Endothelial cell of umbilical vein (primary cell): Measurements from ENCODE around the gene OXNAD1. TPM values are rescaled to one million over a fixed set of nuclear protein-coding genes. Genes with fewer than 3 reads are reported as not detected.
A peak's percentile ranks its signal among the peaks of the same experiment; 100 is the strongest.

Source experiments
- BruUV-seq: library from RNA; stranded (reverse); fragments of 400-500 nt; replicated peaks from 2 replicates; lab custom pipeline; 2021; lab: Mats Ljungman, UMichigan
- CTCF ChIA-PET: fragments of 300-600, 350-600 bp; sonication (Branson Sonifier 250); formaldehyde crosslinking; loops from one replicate; lab custom pipeline; 2021; ENCODE audit warnings: antibody characterized with exemption, inconsistent platforms; lab: Charles Lee
- POLR2A ChIA-PET: fragments of 300-600, 350-600 bp; sonication (Branson Sonifier 250); formaldehyde crosslinking; loops from one replicate; lab custom pipeline; 2021; ENCODE audit warnings: antibody characterized with exemption, inconsistent platforms; lab: Charles Lee
- DNase-seq: peaks from one replicate; pipeline ENCODE4 v3.0.0-alpha.2; 2011; ENCODE audit warnings: low read depth, low spot score
- FAIRE-seq: peaks from 2 replicates; lab custom pipeline; 2011; peaks lifted over from hg19 to GRCh38; lab: Jason Lieb, UNC
- H2AFZ ChIP-seq: 2 replicates; pipeline ENCODE4 v1.6.0; 2012; ENCODE audit warnings: low read depth, low read length, control low read depth, inconsistent platforms
- H3K27ac ChIP-seq: 2 replicates; pipeline ENCODE4 v1.5.1; 2011; ENCODE audit warnings: low read depth, mild to moderate bottlenecking, control low read depth, low read length, moderate library complexity; ENCODE audit not compliant: insufficient read depth
- H3K27me3 ChIP-seq, 2 experiments: 2 replicates each; pipeline versions ENCODE4 v1.6.0 to v1.6.1; 2011; ENCODE audit warnings: low read length in 2 of 2, mixed read lengths in 1 of 2; ENCODE audit not compliant: control insufficient read depth in 2 of 2, insufficient read depth in 2 of 2
- H3K36me3 ChIP-seq, 2 experiments: 2 replicates in 1 of 2; 3 replicates in 1 of 2; pipeline ENCODE4 v1.5.1; 2011; ENCODE audit warnings: low read length in 2 of 2, mild to moderate bottlenecking in 1 of 2, moderate library complexity in 1 of 2; ENCODE audit not compliant: control insufficient read depth in 2 of 2, insufficient read depth in 2 of 2; ENCODE audit errors: extremely low read depth in 1 of 2
- H3K4me1 ChIP-seq: 3 replicates; pipeline ENCODE4 v1.5.1; 2011; ENCODE audit warnings: mild to moderate bottlenecking, low read length; ENCODE audit not compliant: control insufficient read depth, insufficient read depth; ENCODE audit errors: extremely low read depth
- H3K4me2 ChIP-seq: 2 replicates; pipeline ENCODE4 v1.6.1; 2011; ENCODE audit warnings: low read length, control low read depth, mixed read lengths; ENCODE audit not compliant: insufficient read depth
- H3K4me3 ChIP-seq, 3 experiments: fragments of 200-600 bp in 1 of 3; sonication (generic), shearing (Covaris generic) in 1 of 3; replicated peaks in 1 of 3; 2 replicates each; pipeline ENCODE4 v1.5.1; 2011 to 2016; ENCODE audit warnings: control low read depth in 3 of 3, low read length in 3 of 3, mild to moderate bottlenecking in 2 of 3, inconsistent platforms in 1 of 3, low read depth in 1 of 3, moderate library complexity in 1 of 3; ENCODE audit not compliant: insufficient read depth in 1 of 3
- H3K79me2 ChIP-seq: 2 replicates; pipeline ENCODE4 v1.6.0; 2012; ENCODE audit warnings: low read length, inconsistent platforms; ENCODE audit not compliant: control insufficient read depth, insufficient read depth
- H3K9ac ChIP-seq: replicated peaks from 2 replicates; pipeline ENCODE3; 2011; ENCODE audit warnings: low read length, control low read depth; ENCODE audit not compliant: insufficient read depth; ENCODE audit errors: extremely low read depth
- H3K9me1 ChIP-seq: replicated peaks from 3 replicates; pipeline ENCODE4 v1.6.0; 2011; ENCODE audit warnings: mild to moderate bottlenecking, low read length; ENCODE audit not compliant: control insufficient read depth, insufficient read depth; ENCODE audit errors: extremely low read depth
- H3K9me3 ChIP-seq: replicated peaks from 2 replicates; pipeline ENCODE4 v1.5.1; 2012; ENCODE audit warnings: low read length, inconsistent platforms; ENCODE audit not compliant: control insufficient read depth, insufficient read depth
- H4K20me1 ChIP-seq: replicated peaks from 2 replicates; pipeline ENCODE3; 2011; ENCODE audit warnings: mild to moderate bottlenecking, low read length; ENCODE audit not compliant: control insufficient read depth, insufficient read depth; ENCODE audit errors: extremely low read depth
- EZH2 ChIP-seq: IDR thresholded peaks from 2 replicates; pipeline ENCODE4 v1.6.1; 2012; ENCODE audit warnings: borderline replicate concordance, low read depth, mild to moderate bottlenecking, moderate library complexity, low read length, inconsistent platforms; ENCODE audit not compliant: severe bottlenecking
- FOS ChIP-seq: IDR thresholded peaks from 2 replicates; pipeline ENCODE4 v1.6.1; 2011; ENCODE audit warnings: mild to moderate bottlenecking, low read length, moderate library complexity, borderline replicate concordance; ENCODE audit not compliant: insufficient read depth
- GATA2 ChIP-seq: IDR thresholded peaks from 2 replicates; pipeline ENCODE4 v1.7.0; 2011; ENCODE audit warnings: low read depth, mild to moderate bottlenecking, moderate library complexity, mixed read lengths, low read length; ENCODE audit not compliant: insufficient read length, insufficient read depth
- JUN ChIP-seq: IDR thresholded peaks from 2 replicates; pipeline ENCODE4 v1.6.1; 2011; ENCODE audit warnings: borderline replicate concordance, low read depth; ENCODE audit not compliant: insufficient read length, insufficient read depth
- MYC ChIP-seq: IDR thresholded peaks from one replicate; pipeline ENCODE4 v1.6.1; 2011; ENCODE audit warnings: mild to moderate bottlenecking, low read depth, low read length
- POLR2AphosphoS5 ChIP-seq: IDR thresholded peaks from 2 replicates; pipeline ENCODE4 v1.6.1; 2012; ENCODE audit warnings: low read depth, mild to moderate bottlenecking, control low read depth, low read length, moderate library complexity; ENCODE audit not compliant: insufficient read depth
- dilution Hi-C: fragments of 300-500 bp; cut with MboI; formaldehyde crosslinking; loops from one replicate; pipeline ENCODE4 v1.15.0; 2019; ENCODE audit warnings: low sequenced_read_pairs; ENCODE audit not compliant: extremely low pct_ligation_motif_present
- intact Hi-C: fragments of 100-400 bp; cut with micrococcal nuclease; formaldehyde crosslinking; loops from one replicate; pipeline ENCODE4 v1.10.0; 2022
- polyA plus RNA-seq, 4 experiments: library from polyadenylated mRNA; depleted of rRNA in 3 of 4; stranded (reverse) in 3 of 4; unstranded in 1 of 4; fragments of >200 nt; gene quantifications; 2 replicates each; pipeline versions ENCODE4 v1.2.1 to v1.2.3, GENCODE V29; 2011 to 2012; ENCODE audit warnings: missing spikeins in 1 of 4
- total RNA-seq: library from RNA; stranded (reverse); gene quantifications from 2 replicates; pipeline ENCODE4 v1.2.3, GENCODE V29; 2021
- TF ChIP-seq, protein P1 (sequence below): IDR thresholded peaks from 2 replicates; pipeline ENCODE4 v1.6.1; 2011; ENCODE audit not compliant: insufficient read depth, insufficient read length
- TF ChIP-seq, protein P2 (sequence below), 2 donors: IDR thresholded peaks; 1 replicate in 1 of 2; 2 replicates in 1 of 2; pipeline ENCODE4 v1.5.1; 2011; ENCODE audit warnings: low read length in 2 of 2, mild to moderate bottlenecking in 2 of 2, moderate library complexity in 2 of 2, control low read depth in 1 of 2, inconsistent platforms in 1 of 2, low read depth in 1 of 2; ENCODE audit not compliant: insufficient read depth in 1 of 2; ENCODE audit errors: extremely low read depth in 1 of 2

Gene OXNAD1
- total and polyA plus RNA-seq, 2 donors (not counting 3 experiments of a cell fraction or from before 2014, with no cell fraction given), result 5.5 to 9.7 TPM

DNA sequence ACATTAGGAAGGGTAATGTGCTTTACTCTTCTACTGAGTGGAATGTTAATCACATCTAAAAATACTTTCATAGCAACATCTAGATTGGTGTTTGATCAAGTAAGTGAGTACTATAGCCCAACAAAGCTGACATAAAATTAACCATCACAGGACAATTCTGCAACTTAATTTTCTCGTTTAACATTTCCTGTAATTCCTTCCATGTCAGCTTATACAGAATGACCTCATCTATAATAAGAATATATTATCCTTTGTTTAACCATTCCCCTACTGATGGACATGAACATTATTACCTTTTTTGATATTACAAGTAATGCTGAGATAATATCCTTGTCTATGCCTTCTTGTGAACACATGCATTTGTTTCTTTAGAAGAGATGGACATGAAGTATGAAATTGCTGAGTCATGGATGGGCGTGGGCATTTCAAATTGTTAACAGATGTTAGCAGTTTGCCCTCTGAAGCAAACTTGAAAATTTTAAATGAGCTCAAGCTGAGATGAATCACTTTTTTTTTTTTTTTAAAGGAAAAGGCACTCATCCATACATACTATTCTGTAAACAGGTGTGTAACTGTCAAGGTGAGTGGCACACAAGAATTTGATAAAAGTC lies 85.1 kb downstream of the OXNAD1 start:
- Histone ChIP-seq H3K9me3 (no peaks in the 10 kb centered on the region), H3K9me1 (no peaks in the 10 kb centered on the region), H3K36me3 (peaks cover 0 to 7% of the 10 kb centered on the region in 2 experiments), H3K79me2 (no peaks in the 10 kb centered on the region), H3K4me1 (peaks cover 8% of the 10 kb centered on the region), H2AFZ (no peak overlapping the region), H3K4me3 (no peak overlapping the region), H3K27me3 (no peaks in the 10 kb centered on the region), H3K4me2 (no peak overlapping the region), H3K9ac (no peak overlapping the region), H3K27ac (no peak overlapping the region), H4K20me1 (no peaks in the 10 kb centered on the region)
- intact Hi-C loops (no loop called here), dilution Hi-C loops (no loop called here)
- DNase-seq, result no peak
- peak; percentile 50 for FAIRE-seq
- ChIA-PET POLR2A (no interaction called here), CTCF (interaction anchor here (1.6 kb wide), 1 partner anchor 60 kb away, joined by 3 read pairs; no protein-coding TSS in a partner anchor)
- no TSS peak for BruUV-seq
- TF ChIP-seq POLR2AphosphoS5 (no peak), EZH2 (no peak), MYC (no peak), GATA2 (no peak), FOS (no peak), JUN (no peak)
- TF ChIP-seq, protein P1, sequence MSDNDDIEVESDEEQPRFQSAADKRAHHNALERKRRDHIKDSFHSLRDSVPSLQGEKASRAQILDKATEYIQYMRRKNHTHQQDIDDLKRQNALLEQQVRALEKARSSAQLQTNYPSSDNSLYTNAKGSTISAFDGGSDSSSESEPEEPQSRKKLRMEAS, result no peak
- TF ChIP-seq, protein P2, sequence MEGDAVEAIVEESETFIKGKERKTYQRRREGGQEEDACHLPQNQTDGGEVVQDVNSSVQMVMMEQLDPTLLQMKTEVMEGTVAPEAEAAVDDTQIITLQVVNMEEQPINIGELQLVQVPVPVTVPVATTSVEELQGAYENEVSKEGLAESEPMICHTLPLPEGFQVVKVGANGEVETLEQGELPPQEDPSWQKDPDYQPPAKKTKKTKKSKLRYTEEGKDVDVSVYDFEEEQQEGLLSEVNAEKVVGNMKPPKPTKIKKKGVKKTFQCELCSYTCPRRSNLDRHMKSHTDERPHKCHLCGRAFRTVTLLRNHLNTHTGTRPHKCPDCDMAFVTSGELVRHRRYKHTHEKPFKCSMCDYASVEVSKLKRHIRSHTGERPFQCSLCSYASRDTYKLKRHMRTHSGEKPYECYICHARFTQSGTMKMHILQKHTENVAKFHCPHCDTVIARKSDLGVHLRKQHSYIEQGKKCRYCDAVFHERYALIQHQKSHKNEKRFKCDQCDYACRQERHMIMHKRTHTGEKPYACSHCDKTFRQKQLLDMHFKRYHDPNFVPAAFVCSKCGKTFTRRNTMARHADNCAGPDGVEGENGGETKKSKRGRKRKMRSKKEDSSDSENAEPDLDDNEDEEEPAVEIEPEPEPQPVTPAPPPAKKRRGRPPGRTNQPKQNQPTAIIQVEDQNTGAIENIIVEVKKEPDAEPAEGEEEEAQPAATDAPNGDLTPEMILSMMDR (IDR thresholded peaks at IDR 0.05; ENCODE audit: extremely low read depth in 1 of 2, insufficient read depth in 1 of 2, low read depth in 1 of 2, low read length in 2 of 2), result no peak
